HL-60 (cell line): ENCODE data around the gene NDUFS2.
"Not testable (repeated sequence)": the region's sequence is repeated elsewhere in the genome, so short reads cannot be mapped to it uniquely, and the experiment has no call there.

Experiments used
- DNase-seq, 2 experiments: peaks; one replicate each; pipeline ENCODE4 v3.0.0-alpha.2; 2010 to 2020; ENCODE audit warnings: low read depth in 1 of 2, low spot score in 1 of 2
- H3K27ac ChIP-seq: fragments of 250-450 bp; sonication (Bioruptor Pico); replicated peaks from 2 replicates; pipeline ENCODE4 v1.5.1; 2020; ENCODE audit warnings: mild to moderate bottlenecking, moderate library complexity
- H3K27me3 ChIP-seq: fragments of 250-450 bp; sonication (Bioruptor Pico); 2 replicates; pipeline ENCODE4 v1.5.1; 2021; ENCODE audit warnings: mild to moderate bottlenecking, moderate library complexity; ENCODE audit not compliant: insufficient read depth, poor library complexity, severe bottlenecking
- H3K4me3 ChIP-seq: replicated peaks from 2 replicates; pipeline ENCODE4 v1.5.1; 2011; ENCODE audit warnings: mild to moderate bottlenecking, control low read depth, low read length; ENCODE audit not compliant: insufficient read depth
- GABPA ChIP-seq: IDR thresholded peaks from 2 replicates; pipeline ENCODE4 v1.6.1; 2012; ENCODE audit warnings: low read depth
- POLR2AphosphoS5 ChIP-seq: IDR thresholded peaks from 2 replicates; pipeline ENCODE4 v1.6.1; 2012; ENCODE audit warnings: low read depth
- REST ChIP-seq: IDR thresholded peaks from 2 replicates; pipeline ENCODE4 v1.6.1; 2012; ENCODE audit warnings: low read depth; ENCODE audit not compliant: insufficient replicate concordance
- SPI1 ChIP-seq: IDR thresholded peaks from 2 replicates; pipeline ENCODE4 v1.6.1; 2012; ENCODE audit warnings: low read depth, mild to moderate bottlenecking, borderline replicate concordance
- TF ChIP-seq, protein P1 (sequence below): IDR thresholded peaks from one replicate; pipeline ENCODE4 v1.5.1; 2011; ENCODE audit warnings: low read length, control low read depth, inconsistent platforms; ENCODE audit not compliant: insufficient read depth

The NDUFS2 gene

GRCh38 chr1:161241682-161242081 is 39.5 kb downstream of the NDUFS2 start:
- H3K27ac ChIP-seq = no peak overlapping the region
- TF ChIP-seq SPI1 (peak; percentile 29; the same call in 1 of the 2 replicates), GABPA (no peak), REST (no peak)
- no peaks in the 10 kb centered on the region for H3K27me3 ChIP-seq
- DNase-seq = peak in 1 of 2 experiments; percentile 31
- H3K4me3 ChIP-seq = no peak overlapping the region

DNA sequence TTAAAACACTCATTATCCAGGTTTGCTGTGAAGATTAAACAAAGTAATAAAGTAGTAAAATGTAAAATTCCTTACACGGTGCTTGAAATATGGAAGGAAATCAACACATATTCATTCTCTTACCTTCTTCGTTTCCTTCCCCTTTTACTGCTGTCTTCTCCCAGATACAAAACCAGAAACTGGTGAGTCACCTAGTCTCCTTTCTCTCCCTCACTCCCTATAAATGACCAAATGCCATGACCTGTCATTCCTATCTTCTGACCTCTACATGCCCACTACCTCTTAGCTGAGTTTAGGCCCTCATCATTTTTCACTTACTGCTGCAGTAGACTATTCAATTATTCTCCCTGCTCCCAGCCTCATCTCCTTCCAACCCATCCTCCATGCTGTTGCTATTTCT is 40.1 kb downstream of the NDUFS2 start:
- Histone ChIP-seq H3K27ac (no peak overlapping the region), H3K4me3 (no peak overlapping the region), H3K27me3 (no peaks in the 10 kb centered on the region)
- TF ChIP-seq POLR2AphosphoS5 (no peak), REST (no peak), GABPA (no peak), SPI1 (no peak)
- TF ChIP-seq, protein P1, sequence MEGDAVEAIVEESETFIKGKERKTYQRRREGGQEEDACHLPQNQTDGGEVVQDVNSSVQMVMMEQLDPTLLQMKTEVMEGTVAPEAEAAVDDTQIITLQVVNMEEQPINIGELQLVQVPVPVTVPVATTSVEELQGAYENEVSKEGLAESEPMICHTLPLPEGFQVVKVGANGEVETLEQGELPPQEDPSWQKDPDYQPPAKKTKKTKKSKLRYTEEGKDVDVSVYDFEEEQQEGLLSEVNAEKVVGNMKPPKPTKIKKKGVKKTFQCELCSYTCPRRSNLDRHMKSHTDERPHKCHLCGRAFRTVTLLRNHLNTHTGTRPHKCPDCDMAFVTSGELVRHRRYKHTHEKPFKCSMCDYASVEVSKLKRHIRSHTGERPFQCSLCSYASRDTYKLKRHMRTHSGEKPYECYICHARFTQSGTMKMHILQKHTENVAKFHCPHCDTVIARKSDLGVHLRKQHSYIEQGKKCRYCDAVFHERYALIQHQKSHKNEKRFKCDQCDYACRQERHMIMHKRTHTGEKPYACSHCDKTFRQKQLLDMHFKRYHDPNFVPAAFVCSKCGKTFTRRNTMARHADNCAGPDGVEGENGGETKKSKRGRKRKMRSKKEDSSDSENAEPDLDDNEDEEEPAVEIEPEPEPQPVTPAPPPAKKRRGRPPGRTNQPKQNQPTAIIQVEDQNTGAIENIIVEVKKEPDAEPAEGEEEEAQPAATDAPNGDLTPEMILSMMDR = no peak
- DNase-seq = no peak

DNA sequence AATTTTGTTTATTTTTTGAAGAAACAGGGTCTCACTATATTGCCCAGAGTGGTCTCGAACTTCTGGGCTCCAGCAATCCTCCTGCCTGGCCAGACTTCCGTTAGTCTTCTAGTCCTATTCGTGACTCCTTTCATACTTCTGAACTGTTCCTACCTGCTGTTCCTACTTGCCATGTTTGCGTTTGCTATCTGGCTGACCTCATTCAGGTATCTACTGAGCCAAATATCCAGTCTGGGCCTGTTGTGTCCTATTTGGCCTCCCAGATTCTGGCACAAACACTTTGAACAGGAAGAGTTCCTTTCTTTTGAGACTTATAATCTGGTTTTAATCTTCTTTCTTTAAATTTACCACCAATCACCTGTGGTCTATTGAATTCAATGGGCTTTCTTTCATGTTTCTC is 42.7 kb downstream of the NDUFS2 start:
- no peak overlapping the region for H3K4me3 ChIP-seq
- TF ChIP-seq SPI1 = no peak
- TF ChIP-seq, protein P1 = no peak
- no peak for TF ChIP-seq REST

DNA sequence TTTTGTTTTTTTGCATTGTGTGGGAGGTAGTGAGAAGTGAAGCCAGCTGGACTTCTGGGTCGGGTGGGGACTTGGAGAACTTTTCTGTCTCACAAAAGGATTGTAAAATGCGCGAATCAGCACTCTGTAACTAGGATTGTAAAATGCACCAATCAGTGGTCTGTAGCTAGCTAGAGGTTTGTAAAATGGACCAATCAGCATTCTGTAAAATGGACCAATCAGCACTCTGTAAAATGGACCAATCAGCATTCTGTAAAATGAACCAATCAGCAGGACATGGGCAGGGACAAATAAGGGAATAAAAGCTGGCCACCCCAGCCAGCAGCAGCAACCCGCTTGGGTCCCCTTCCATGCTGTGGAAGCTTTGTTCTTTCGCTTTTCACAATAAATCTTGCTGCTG is 47.9 kb downstream of the NDUFS2 start:
- DNase-seq, H3K4me3 ChIP-seq, H3K27ac ChIP-seq, H3K27me3 ChIP-seq: not testable (repeated sequence)

More for the DNA sequence above, 42.7 kb downstream of the NDUFS2 start:
- H3K27ac ChIP-seq = no peak overlapping the region
- no peak for DNase-seq
- no peaks in the 10 kb centered on the region for H3K27me3 ChIP-seq
